ENCODE results near the gene ZNF491.

GRCh38 chr19:11781295-11782057 lies 16.8 kb upstream of the ZNF491 start:
- TF ChIP-seq EZH2 (IDR thresholded peaks at IDR 0.05; ENCODE audit: borderline replicate concordance, insufficient read depth, low read depth, low read length, poor library complexity, severe bottlenecking): no peak
- TF ChIP-seq CTCF (IDR thresholded peaks at IDR 0.05): no peak

Measured in B cell (primary cell).